ELR (cell line): ENCODE measurements around the gene ZNF385C.

ENCODE experiments used
- DNase-seq: peaks from one replicate; pipeline ENCODE4 v3.0.0-alpha.2; 2015; ENCODE audit warnings: low read depth

Gene ZNF385C

GRCh38 chr17:41988418-41988817 lies 109.9 kb downstream of the ZNF385C start:
- no peak for DNase-seq

- no peak for DNase-seq
Measured at GRCh38 chr17:41987642-41988041, 110.6 kb downstream of the ZNF385C start.

GRCh38 chr17:41986634-41987033 lies 111.6 kb downstream of the ZNF385C start:
- no peak for DNase-seq

GRCh38 chr17:41985919-41986318 lies 112.4 kb downstream of the ZNF385C start:
- no peak for DNase-seq

GRCh38 chr17:41984454-41984853 lies 113.8 kb downstream of the ZNF385C start:
- DNase-seq = no peak

- DNase-seq = no peak
Measured at GRCh38 chr17:41982026-41982760, 116.1 kb downstream of the ZNF385C start.

GRCh38 chr17:41977991-41978390 lies 120.3 kb downstream of the ZNF385C start:
- no peak for DNase-seq

- no peak for DNase-seq
Measured at GRCh38 chr17:41976142-41976768, 122.0 kb downstream of the ZNF385C start.
